Breast epithelium (tissue), 4 donors: ENCODE measurements around the gene COX5B. TPM values are rescaled to one million over a fixed set of nuclear protein-coding genes. Genes with fewer than 3 reads are reported as not detected.

ENCODE experiments used
- DNase-seq, 2 donors: peaks; one replicate each; pipeline ENCODE4 v3.0.0-alpha.2; 2019; ENCODE audit warnings: low spot score in 2 of 2
- H3K27ac ChIP-seq, 2 donors: fragments of 200-600 bp; sonication (generic) in 1 of 2; one replicate each; pipeline ENCODE4 v1.5.1; 2016 to 2019; ENCODE audit warnings: mild to moderate bottlenecking in 1 of 2
- H3K27me3 ChIP-seq, 2 donors: fragments of 200-600 bp; sonication (generic) in 1 of 2; one replicate each; pipeline versions ENCODE4 v1.5.1 to v1.6.0; 2017 to 2019; ENCODE audit warnings: control low read depth in 1 of 2, mild to moderate bottlenecking in 1 of 2
- H3K36me3 ChIP-seq: fragments of 200-600 bp; one replicate; pipeline ENCODE4 v1.5.1; 2019
- H3K4me1 ChIP-seq, 2 donors: fragments of 200-600 bp; sonication (generic); one replicate each; pipeline ENCODE4 v1.5.1; 2016 to 2019; ENCODE audit warnings: control low read depth in 1 of 2
- H3K4me3 ChIP-seq, 3 donors: fragments of 200-600 bp; sonication (generic); 1 replicate in 2 of 3; 2 replicates in 1 of 3; pipeline ENCODE4 v1.5.1; 2016 to 2019; ENCODE audit warnings: mild to moderate bottlenecking in 3 of 3, moderate library complexity in 2 of 3
- H3K9me3 ChIP-seq, 2 donors: fragments of 200-600 bp; sonication (generic) in 1 of 2; one replicate each; pipeline ENCODE4 v1.5.1; 2016 to 2019; ENCODE audit warnings: control low read depth in 1 of 2
- POLR2A ChIP-seq: fragments of 450-650 bp; IDR thresholded peaks from one replicate; pipeline ENCODE4 v1.6.1; 2016; ENCODE audit warnings: antibody characterized with exemption, mild to moderate bottlenecking, moderate library complexity
- POLR2AphosphoS5 ChIP-seq, 3 donors: sonication (generic); formaldehyde crosslinking; IDR thresholded peaks; one replicate each; pipeline ENCODE4 v1.6.1; 2017; ENCODE audit warnings: antibody characterized with exemption in 3 of 3
- intact Hi-C: fragments of 100-400 bp; cut with DNase I; formaldehyde crosslinking; loops from one replicate; pipeline ENCODE4 v1.15.1; 2023; ENCODE audit warnings: low total_unique reads
- total RNA-seq, 3 donors: library from RNA; depleted of rRNA; stranded (reverse); fragments of >200 nt; gene quantifications; one replicate each; pipeline ENCODE4 v1.1.0, GENCODE V29; 2016
- TF ChIP-seq, protein P1 (sequence below), 3 donors: fragments of 450-650 bp; IDR thresholded peaks; one replicate each; pipeline ENCODE4 v1.5.1; 2016 to 2017; ENCODE audit warnings: antibody characterized with exemption in 3 of 3, mild to moderate bottlenecking in 3 of 3, moderate library complexity in 3 of 3

Gene COX5B
- total RNA-seq, 3 donors from 2014 or later: 352 to 396 (median 362) TPM

DNA sequence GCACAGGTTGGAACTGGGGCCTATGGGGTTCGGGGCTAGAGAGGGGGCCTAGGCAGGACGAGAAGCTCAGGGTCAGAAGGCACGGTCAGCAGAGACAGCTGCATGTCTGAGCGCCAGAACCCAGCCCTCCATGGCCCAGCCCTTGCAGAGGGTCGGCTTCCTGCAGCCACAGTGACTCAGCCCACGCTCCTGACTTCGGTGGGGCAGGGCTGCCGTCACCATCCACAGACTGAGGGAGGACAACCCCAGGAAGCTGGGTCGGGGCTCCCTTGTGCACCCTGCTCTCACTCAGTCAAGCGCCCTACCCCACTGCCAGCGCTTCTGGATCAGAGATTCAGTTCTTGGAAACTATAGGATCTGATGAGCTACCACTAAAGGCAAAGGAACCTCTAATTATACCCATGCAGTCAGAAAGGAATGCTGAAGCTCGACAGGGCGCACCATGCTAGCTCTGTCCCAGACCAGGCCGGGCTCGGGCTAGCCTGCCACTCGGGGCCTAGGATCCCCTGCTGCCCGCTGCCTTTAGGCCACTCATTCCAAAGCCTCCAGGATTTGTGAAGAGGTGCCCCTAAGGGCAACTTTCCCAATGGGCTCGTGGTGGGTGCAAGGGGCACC is 15.0 kb downstream of the COX5B start:
- Histone ChIP-seq H3K27me3 (no peaks in the 10 kb centered on the region), H3K27ac (no peak overlapping the region), H3K9me3 (no peaks in the 10 kb centered on the region), H3K4me1 (peaks cover 3 to 16% of the 10 kb centered on the region in 2 donors), H3K36me3 (peaks cover 5% of the 10 kb centered on the region), H3K4me3 (no peak overlapping the region)
- intact Hi-C loops: no loop called here
- no peak for DNase-seq
- TF ChIP-seq POLR2A: no peak
- TF ChIP-seq, protein P1, sequence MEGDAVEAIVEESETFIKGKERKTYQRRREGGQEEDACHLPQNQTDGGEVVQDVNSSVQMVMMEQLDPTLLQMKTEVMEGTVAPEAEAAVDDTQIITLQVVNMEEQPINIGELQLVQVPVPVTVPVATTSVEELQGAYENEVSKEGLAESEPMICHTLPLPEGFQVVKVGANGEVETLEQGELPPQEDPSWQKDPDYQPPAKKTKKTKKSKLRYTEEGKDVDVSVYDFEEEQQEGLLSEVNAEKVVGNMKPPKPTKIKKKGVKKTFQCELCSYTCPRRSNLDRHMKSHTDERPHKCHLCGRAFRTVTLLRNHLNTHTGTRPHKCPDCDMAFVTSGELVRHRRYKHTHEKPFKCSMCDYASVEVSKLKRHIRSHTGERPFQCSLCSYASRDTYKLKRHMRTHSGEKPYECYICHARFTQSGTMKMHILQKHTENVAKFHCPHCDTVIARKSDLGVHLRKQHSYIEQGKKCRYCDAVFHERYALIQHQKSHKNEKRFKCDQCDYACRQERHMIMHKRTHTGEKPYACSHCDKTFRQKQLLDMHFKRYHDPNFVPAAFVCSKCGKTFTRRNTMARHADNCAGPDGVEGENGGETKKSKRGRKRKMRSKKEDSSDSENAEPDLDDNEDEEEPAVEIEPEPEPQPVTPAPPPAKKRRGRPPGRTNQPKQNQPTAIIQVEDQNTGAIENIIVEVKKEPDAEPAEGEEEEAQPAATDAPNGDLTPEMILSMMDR (IDR thresholded peaks at IDR 0.05): no peak
- no peak for TF ChIP-seq POLR2AphosphoS5 (IDR thresholded peaks at IDR 0.05)

DNA sequence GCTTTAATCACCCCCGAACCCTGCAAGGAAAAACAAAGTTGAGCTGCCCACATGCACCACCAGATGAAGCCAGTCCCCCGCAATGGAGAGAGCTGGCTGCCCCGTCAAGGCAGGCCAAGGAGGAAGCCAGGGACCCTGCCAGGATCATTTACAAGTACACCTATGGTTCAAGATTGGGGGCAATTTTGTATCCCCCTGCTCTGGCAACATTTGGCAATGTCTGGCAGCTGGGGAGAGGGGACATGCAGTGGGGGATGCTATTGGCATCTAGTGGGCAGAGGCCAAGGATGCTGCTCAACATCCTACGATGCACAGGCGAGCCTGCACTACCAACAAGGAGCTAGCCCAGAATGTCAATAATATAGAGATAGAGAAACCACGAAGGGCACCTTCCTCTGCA is 16.1 kb downstream of the COX5B start:
- peaks cover 5% of the 10 kb centered on the region for H3K36me3 ChIP-seq
- TF ChIP-seq POLR2AphosphoS5 (IDR thresholded peaks at IDR 0.05): no peak
- TF ChIP-seq, protein P1 (IDR thresholded peaks at IDR 0.05): no peak
- no peak for TF ChIP-seq POLR2A
- no peaks in the 10 kb centered on the region for H3K27me3 ChIP-seq
- peaks cover 3 to 16% of the 10 kb centered on the region in 2 donors for H3K4me1 ChIP-seq
- peak overlapping the region in 2 of 3 donors; percentile 77 to 81 for H3K4me3 ChIP-seq
- H3K27ac ChIP-seq: peak overlapping the region; percentile 21 to 98
- no peaks in the 10 kb centered on the region for H3K9me3 ChIP-seq
- DNase-seq: no peak
- intact Hi-C loops: no loop called here

DNA sequence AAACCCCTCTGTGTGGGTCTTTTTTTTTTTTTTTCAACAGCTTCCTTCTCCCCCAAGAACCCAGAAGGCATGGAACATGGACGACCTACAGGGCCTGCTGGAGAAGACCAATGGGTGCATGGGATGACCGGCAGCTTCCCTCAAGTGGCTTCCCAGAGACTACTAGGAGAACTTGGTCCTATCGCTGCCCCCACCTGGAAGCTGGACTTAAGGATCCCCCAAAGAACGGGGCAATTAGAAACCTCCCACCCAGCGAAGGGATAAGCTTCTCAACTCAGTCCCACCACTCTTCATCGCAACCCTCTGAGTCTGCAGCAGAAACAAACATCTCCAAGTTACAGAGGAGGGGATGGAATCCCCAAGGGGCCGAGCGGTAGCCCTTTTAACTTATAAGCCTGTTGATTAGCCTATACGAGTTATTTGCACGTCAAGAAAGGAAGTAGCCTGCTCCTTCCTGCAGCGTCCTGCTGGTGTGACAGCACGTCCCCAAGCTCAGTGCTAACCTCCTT is 16.6 kb downstream of the COX5B start:
- Histone ChIP-seq H3K27ac (peak overlapping the region; percentile 97 to 98), H3K9me3 (no peaks in the 10 kb centered on the region), H3K36me3 (peaks cover 5% of the 10 kb centered on the region), H3K27me3 (no peaks in the 10 kb centered on the region), H3K4me3 (peak overlapping the region; percentile 73 to 81 (median 77)), H3K4me1 (peaks cover 3 to 16% of the 10 kb centered on the region in 2 donors)
- TF ChIP-seq, protein P1 (IDR thresholded peaks at IDR 0.05): no peak
- no peak for TF ChIP-seq POLR2AphosphoS5 (IDR thresholded peaks at IDR 0.05)
- no peak for TF ChIP-seq POLR2A
- intact Hi-C loops: no loop called here
- no peak for DNase-seq

DNA sequence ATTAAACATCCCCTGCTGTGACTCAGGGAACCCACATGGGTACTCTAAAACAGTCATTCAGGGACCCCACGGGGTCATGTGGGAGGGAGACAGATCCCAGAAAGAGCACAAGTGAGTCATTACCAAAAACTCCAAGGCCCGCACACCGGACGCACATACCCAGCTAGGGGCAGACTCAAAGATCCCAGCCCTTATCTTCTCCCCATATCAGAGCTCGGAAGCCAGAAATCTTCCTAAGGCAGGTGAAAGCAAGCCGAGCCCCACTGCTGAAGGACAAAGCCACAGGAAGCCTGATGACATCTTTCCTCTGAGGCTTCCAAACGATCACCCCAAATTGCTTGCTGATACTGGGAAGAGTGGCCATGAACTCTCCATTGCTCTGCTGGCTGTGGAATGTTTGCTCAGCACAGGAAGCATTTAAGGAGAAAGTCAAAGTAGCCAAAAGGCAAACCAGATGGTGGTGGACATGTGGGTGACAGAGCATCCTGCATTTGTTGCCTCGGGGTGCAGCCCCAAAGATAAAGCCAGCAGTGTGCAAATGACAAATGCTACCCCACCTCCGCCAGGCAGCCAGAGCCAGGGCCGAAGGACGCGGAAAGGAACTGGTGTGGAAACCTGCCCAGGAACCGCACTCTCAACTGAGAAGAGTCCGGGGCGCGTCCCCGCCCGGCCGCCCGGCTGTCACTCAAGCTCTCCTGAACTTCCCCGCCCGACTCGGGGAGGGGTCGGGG is 17.2 kb downstream of the COX5B start:
- Histone ChIP-seq H3K27ac (peak overlapping the region; percentile 97 to 98), H3K4me3 (peak overlapping the region; percentile 73 to 81 (median 77)), H3K4me1 (peaks cover 3 to 16% of the 10 kb centered on the region in 2 donors), H3K36me3 (peaks cover 5% of the 10 kb centered on the region), H3K27me3 (no peaks in the 10 kb centered on the region), H3K9me3 (no peaks in the 10 kb centered on the region)
- intact Hi-C loops: no loop called here
- DNase-seq: peak; percentile 68 to 78
- TF ChIP-seq, protein P1 (IDR thresholded peaks at IDR 0.05): no peak
- peak in 1 of 3 donors; percentile 7 for TF ChIP-seq POLR2AphosphoS5 (IDR thresholded peaks at IDR 0.05)
- no peak for TF ChIP-seq POLR2A

DNA sequence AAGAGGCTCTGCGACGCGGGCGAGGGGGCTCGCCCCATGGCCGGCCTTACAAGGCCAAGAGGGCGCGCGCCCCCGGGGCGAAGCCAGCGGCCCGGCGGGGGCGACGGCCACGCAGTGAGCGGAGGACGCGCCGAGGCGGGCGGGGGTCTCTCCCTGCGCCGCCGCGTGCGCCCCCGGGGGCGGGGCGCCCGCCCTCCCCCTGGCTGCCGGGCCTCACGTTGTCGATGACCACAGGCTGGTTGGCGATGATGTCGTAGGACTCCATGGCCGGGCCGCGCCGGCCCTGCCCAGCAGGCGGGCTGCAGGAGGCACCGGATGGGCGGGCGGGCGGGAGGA is 17.7 kb downstream of the COX5B start:
- intact Hi-C loops: no loop called here
- Histone ChIP-seq H3K9me3 (no peaks in the 10 kb centered on the region), H3K4me3 (peak overlapping the region; percentile 73 to 81 (median 77)), H3K4me1 (peaks cover 3 to 16% of the 10 kb centered on the region in 2 donors), H3K36me3 (peaks cover 5% of the 10 kb centered on the region), H3K27me3 (no peaks in the 10 kb centered on the region), H3K27ac (peak overlapping the region; percentile 97 to 98)
- TF ChIP-seq, protein P1 (IDR thresholded peaks at IDR 0.05): peak in 1 of 3 donors; percentile 14
- TF ChIP-seq POLR2AphosphoS5 (IDR thresholded peaks at IDR 0.05): peak in 1 of 3 donors; percentile 22
- no peak for TF ChIP-seq POLR2A
- DNase-seq: no peak
